Stimulated activated naive CD8-positive, alpha-beta T cell treated with anti-CD3 and anti-CD28 coated beads, Interleukin-15, amount 100 ng/mL, for 72 hours (primary cell): ENCODE measurements around the gene TMSB15B.
"Not testable (repeated sequence)": the region's sequence is repeated elsewhere in the genome, so short reads cannot be mapped to it uniquely, and the experiment has no call there.

Experiments
- ATAC-seq: fragments of 150-1000 bp; cut with Tn5 transposase; 2 replicates; pipeline ENCODE4 v1.10.0; 2021; ENCODE audit warnings: mild to moderate bottlenecking, moderate library complexity
- DNase-seq, 2 donors: peaks; one replicate each; pipeline ENCODE4 v3.0.0; 2021 to 2022
- H3K27ac Mint-ChIP-seq, 2 donors: one replicate each; pipeline ENCODE4 v1.8.0; 2022; ENCODE audit warnings: mild to moderate bottlenecking in 2 of 2, mixed read lengths in 2 of 2, moderate library complexity in 2 of 2
- H3K27me3 Mint-ChIP-seq: one replicate; pipeline ENCODE4 v1.8.0; 2022; ENCODE audit warnings: mixed read lengths
- H3K4me1 Mint-ChIP-seq: one replicate; pipeline ENCODE4 v1.8.0; 2022; ENCODE audit warnings: mild to moderate bottlenecking, mixed read lengths
- H3K4me3 Mint-ChIP-seq, 2 donors: one replicate each; pipeline ENCODE4 v1.8.0; 2022; ENCODE audit warnings: mild to moderate bottlenecking in 2 of 2, mixed read lengths in 2 of 2, moderate library complexity in 1 of 2
- H3K9me3 Mint-ChIP-seq, 2 donors: one replicate each; pipeline ENCODE4 v1.8.0; 2022; ENCODE audit warnings: mixed read lengths in 2 of 2

TMSB15B gene

GRCh38 chrX:103962411-103963278 is at the start of gene TMSB15B:
Gene TMSB15B (plus strand): TSS chrX:103962627.
- not testable (repeated sequence) for H3K4me3 Mint-ChIP-seq, H3K27me3 Mint-ChIP-seq, DNase-seq, H3K4me1 Mint-ChIP-seq, H3K27ac Mint-ChIP-seq, H3K9me3 Mint-ChIP-seq
- peak; percentile 99 for ATAC-seq

GRCh38 chrX:103913356-103914020 is 48.9 kb upstream of the TMSB15B start:
- Mint-ChIP-seq H3K9me3 (no peaks in the 10 kb centered on the region), H3K27ac (peak overlapping the region in 1 of 2 donors; percentile 42), H3K27me3 (no peaks in the 10 kb centered on the region), H3K4me1 (peaks cover 10% of the 10 kb centered on the region), H3K4me3 (no peak overlapping the region)
- DNase-seq (no peak), ATAC-seq (no peak)

- H3K27me3 Mint-ChIP-seq: no peaks in the 10 kb centered on the region
- no peaks in the 10 kb centered on the region for H3K9me3 Mint-ChIP-seq
- ATAC-seq (peak; percentile 63), DNase-seq (peak; percentile 33 to 54)
- H3K27ac Mint-ChIP-seq: peak overlapping the region in 1 of 2 donors; percentile 99
- H3K4me1 Mint-ChIP-seq: peaks cover 24% of the 10 kb centered on the region
- H3K4me3 Mint-ChIP-seq: peak overlapping the region; percentile 94 to 99
These were observed 44.4 kb upstream of the TMSB15B start for GRCh38 chrX:103918050-103918449.

GRCh38 chrX:103918571-103919269 is 43.7 kb upstream of the TMSB15B start:
- peak; percentile 91 for ATAC-seq
- Mint-ChIP-seq H3K27ac (peak overlapping the region; percentile 97 to 99), H3K4me1 (peaks cover 20% of the 10 kb centered on the region), H3K9me3 (no peaks in the 10 kb centered on the region), H3K27me3 (no peaks in the 10 kb centered on the region), H3K4me3 (peak overlapping the region; percentile 94 to 99)
- peak; percentile 62 to 76 for DNase-seq

GRCh38 chrX:103919270-103919637 is 43.2 kb upstream of the TMSB15B start:
- peaks cover 21% of the 10 kb centered on the region for H3K4me1 Mint-ChIP-seq
- ATAC-seq: peak; percentile 74
- H3K27ac Mint-ChIP-seq: peak overlapping the region; percentile 93 to 97
- peak overlapping the region; percentile 94 to 99 for H3K4me3 Mint-ChIP-seq
- H3K27me3 Mint-ChIP-seq: no peaks in the 10 kb centered on the region
- DNase-seq: no peak
- H3K9me3 Mint-ChIP-seq: no peaks in the 10 kb centered on the region

- ATAC-seq: peak; percentile 50
- Mint-ChIP-seq H3K4me3 (peak overlapping the region; percentile 13 to 99), H3K4me1 (peaks cover 26% of the 10 kb centered on the region)
- not testable (repeated sequence) for H3K9me3 Mint-ChIP-seq, H3K27me3 Mint-ChIP-seq, H3K27ac Mint-ChIP-seq
- DNase-seq: peak in 1 of 2 donors; percentile 8
These were observed 41.9 kb upstream of the TMSB15B start for GRCh38 chrX:103920515-103920914.

GRCh38 chrX:103927030-103927429 is 35.4 kb upstream of the TMSB15B start:
- no peaks in the 10 kb centered on the region for H3K27me3 Mint-ChIP-seq
- ATAC-seq (no peak), DNase-seq (no peak)
- H3K4me1 Mint-ChIP-seq: peaks cover 32% of the 10 kb centered on the region
- no peak overlapping the region for H3K4me3 Mint-ChIP-seq
- H3K27ac Mint-ChIP-seq: no peak overlapping the region
- H3K9me3 Mint-ChIP-seq: no peaks in the 10 kb centered on the region

- Mint-ChIP-seq H3K27ac (no peak overlapping the region), H3K9me3 (no peaks in the 10 kb centered on the region), H3K4me1 (peaks cover 35% of the 10 kb centered on the region), H3K4me3 (no peak overlapping the region), H3K27me3 (no peaks in the 10 kb centered on the region)
- DNase-seq (no peak), ATAC-seq (no peak)
These were observed 34.8 kb upstream of the TMSB15B start for GRCh38 chrX:103927633-103928032.

GRCh38 chrX:103932133-103932532 is 30.3 kb upstream of the TMSB15B start:
- peak overlapping the region in 1 of 2 donors; percentile 22 for H3K4me3 Mint-ChIP-seq
- no peaks in the 10 kb centered on the region for H3K9me3 Mint-ChIP-seq
- DNase-seq: no peak
- peak; percentile 48 for ATAC-seq
- H3K27ac Mint-ChIP-seq: no peak overlapping the region
- H3K4me1 Mint-ChIP-seq: peaks cover 21% of the 10 kb centered on the region
- no peaks in the 10 kb centered on the region for H3K27me3 Mint-ChIP-seq

GRCh38 chrX:103940257-103940656 is 22.2 kb upstream of the TMSB15B start:
- Mint-ChIP-seq H3K4me1 (peaks cover 45% of the 10 kb centered on the region), H3K27ac (peak overlapping the region in 1 of 2 donors; percentile 34), H3K4me3 (peak overlapping the region; percentile 37 to 41)
- H3K9me3 Mint-ChIP-seq, H3K27me3 Mint-ChIP-seq: not testable (repeated sequence)
- ATAC-seq: peak; percentile 56
- DNase-seq: peak in 1 of 2 donors; percentile 18

GRCh38 chrX:103941201-103941975 is 21.0 kb upstream of the TMSB15B start:
- DNase-seq: no peak
- Mint-ChIP-seq H3K27me3 (no peaks in the 10 kb centered on the region), H3K4me1 (peaks cover 45% of the 10 kb centered on the region), H3K4me3 (no peak overlapping the region), H3K27ac (peak overlapping the region in 1 of 2 donors; percentile 78), H3K9me3 (no peaks in the 10 kb centered on the region)
- no peak for ATAC-seq

- peaks cover 0 to 2% of the 10 kb centered on the region in 2 donors for H3K9me3 Mint-ChIP-seq
- DNase-seq (no peak), ATAC-seq (no peak)
- H3K27me3 Mint-ChIP-seq: no peaks in the 10 kb centered on the region
- H3K27ac Mint-ChIP-seq: no peak overlapping the region
- H3K4me1 Mint-ChIP-seq: no peaks in the 10 kb centered on the region
- no peak overlapping the region for H3K4me3 Mint-ChIP-seq
These were observed 12.9 kb upstream of the TMSB15B start for GRCh38 chrX:103949506-103949905.

- ATAC-seq (no peak), DNase-seq (no peak)
- peaks cover 0 to 12% of the 10 kb centered on the region in 2 donors for H3K9me3 Mint-ChIP-seq
- no peaks in the 10 kb centered on the region for H3K4me1 Mint-ChIP-seq
- H3K27me3 Mint-ChIP-seq: no peaks in the 10 kb centered on the region
- no peak overlapping the region for H3K4me3 Mint-ChIP-seq
- no peak overlapping the region for H3K27ac Mint-ChIP-seq
These were observed 9.1 kb upstream of the TMSB15B start for GRCh38 chrX:103953353-103953752.

GRCh38 chrX:103954259-103954658 is 8.2 kb upstream of the TMSB15B start:
- H3K27me3 Mint-ChIP-seq: no peaks in the 10 kb centered on the region
- no peaks in the 10 kb centered on the region for H3K4me1 Mint-ChIP-seq
- peaks cover 0 to 12% of the 10 kb centered on the region in 2 donors for H3K9me3 Mint-ChIP-seq
- DNase-seq (no peak), ATAC-seq (no peak)
- H3K4me3 Mint-ChIP-seq: no peak overlapping the region
- no peak overlapping the region for H3K27ac Mint-ChIP-seq

- H3K27ac Mint-ChIP-seq, H3K9me3 Mint-ChIP-seq, DNase-seq, ATAC-seq, H3K4me1 Mint-ChIP-seq, H3K4me3 Mint-ChIP-seq, H3K27me3 Mint-ChIP-seq: not testable (repeated sequence)
These were observed 1.8 kb upstream of the TMSB15B start for GRCh38 chrX:103960599-103960998.
